NK-92 (cell line): Measurements from ENCODE around the gene RNF152.

Experiments
- DNase-seq: peaks from one replicate; lab custom pipeline; 2025; ENCODE audit not compliant: unreplicated experiment; lab: John Stamatoyannopoulos, UW

Gene RNF152

GRCh38 chr18:61894751-61895524, 2.1 kb upstream of the RNF152 start:
- no peak for DNase-seq

- no peak for DNase-seq
These were observed 1.4 kb upstream of the RNF152 start for GRCh38 chr18:61893971-61894750.

GRCh38 chr18:61893309-61893970, 633 bp upstream of the RNF152 start:
- DNase-seq = no peak

- no peak for DNase-seq
These were observed 913 bp downstream of the RNF152 start for GRCh38 chr18:61891894-61892293.

GRCh38 chr18:61891271-61891670, 1.5 kb downstream of the RNF152 start:
- no peak for DNase-seq

- DNase-seq = no peak
These were observed 2.5 kb downstream of the RNF152 start for GRCh38 chr18:61890344-61890743.

GRCh38 chr18:61889541-61889940, 3.3 kb downstream of the RNF152 start:
- DNase-seq = no peak

- DNase-seq = no peak
These were observed 4.2 kb downstream of the RNF152 start for GRCh38 chr18:61888622-61889021.

GRCh38 chr18:61887838-61888237, 5.0 kb downstream of the RNF152 start:
- DNase-seq = no peak

GRCh38 chr18:61883547-61883946, 9.3 kb downstream of the RNF152 start:
- no peak for DNase-seq

GRCh38 chr18:61882296-61883004, 10.4 kb downstream of the RNF152 start:
- no peak for DNase-seq

GRCh38 chr18:61876899-61877298, 15.9 kb downstream of the RNF152 start:
- no peak for DNase-seq

GRCh38 chr18:61870151-61870550, 22.7 kb downstream of the RNF152 start:
- DNase-seq = no peak

GRCh38 chr18:61869636-61870035, 23.2 kb downstream of the RNF152 start:
- DNase-seq = no peak

GRCh38 chr18:61865466-61866175, 27.2 kb downstream of the RNF152 start:
- DNase-seq = no peak

GRCh38 chr18:61861372-61861771, 31.4 kb downstream of the RNF152 start:
- DNase-seq = no peak

GRCh38 chr18:61860302-61860701, 32.5 kb downstream of the RNF152 start:
- DNase-seq = no peak

GRCh38 chr18:61859113-61859512, 33.7 kb downstream of the RNF152 start:
- no peak for DNase-seq

- DNase-seq = no peak
These were observed 36.1 kb downstream of the RNF152 start for GRCh38 chr18:61856678-61857077.
